Ramos (cell line): ENCODE results near the gene CSTF2T.

Experiments
- in situ Hi-C: fragments of 300-500 bp; cut with MboI; formaldehyde crosslinking; loops from one replicate; pipeline ENCODE4 v1.14.3; 2022; ENCODE audit warnings: low sequenced_read_pairs; ENCODE audit not compliant: unreplicated experiment

The CSTF2T gene

DNA sequence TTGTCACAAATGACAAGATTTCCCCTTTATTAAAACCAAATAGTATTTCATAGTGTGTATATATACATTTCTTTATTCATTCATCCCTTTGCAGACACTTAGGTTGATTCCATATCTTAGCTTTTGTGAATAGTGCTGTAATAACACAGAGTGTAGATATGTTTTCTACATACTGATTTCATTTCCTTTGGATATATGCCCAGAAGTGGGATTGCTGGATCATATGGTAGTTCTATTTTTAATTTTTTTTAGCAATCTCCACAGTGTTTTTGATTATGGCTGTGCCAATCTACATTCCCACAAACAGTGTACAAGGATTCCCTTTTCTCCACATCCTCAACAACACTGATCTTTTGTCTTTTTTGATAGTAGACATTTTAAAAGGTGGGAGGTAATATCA is 46.4 kb downstream of the CSTF2T start:
- in situ Hi-C loops, result no loop called here

DNA sequence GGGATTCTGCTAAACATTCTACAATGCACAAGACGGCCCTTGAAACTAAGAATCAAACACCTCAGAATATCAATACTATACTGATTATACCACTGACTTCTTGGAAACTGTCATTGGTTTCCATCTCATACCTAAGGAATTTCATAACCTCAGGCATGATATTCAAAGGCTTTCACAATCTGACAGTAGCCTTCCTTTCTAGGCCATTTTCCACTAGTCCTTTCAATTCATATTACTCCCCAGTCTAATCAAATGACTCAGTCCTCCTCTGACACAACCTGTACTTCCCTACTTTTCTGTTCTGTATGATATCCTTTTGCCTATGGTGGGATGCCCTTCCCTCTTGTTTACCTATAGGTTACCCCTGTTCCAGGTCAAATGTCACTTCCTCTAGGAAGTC is 48.3 kb downstream of the CSTF2T start:
- in situ Hi-C loops, result no loop called here

DNA sequence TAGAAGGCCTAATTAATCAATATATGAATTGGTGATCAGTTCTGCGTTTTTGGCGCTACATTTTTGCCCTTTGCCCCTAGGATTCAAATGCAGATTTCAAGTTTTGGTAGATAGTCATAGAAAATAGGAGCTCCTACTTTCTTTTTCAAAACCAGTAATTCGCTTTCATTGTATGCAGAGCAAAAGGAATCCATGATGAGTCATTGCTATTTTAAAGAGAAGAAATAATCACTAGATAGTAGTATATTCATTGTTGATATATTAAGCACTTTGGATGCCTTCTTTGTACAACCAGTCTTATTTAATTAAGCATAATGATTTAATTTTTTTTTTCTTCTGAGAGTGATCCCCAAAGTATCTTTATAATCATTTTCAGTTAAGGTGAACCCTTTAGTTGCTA is 50.3 kb downstream of the CSTF2T start:
- in situ Hi-C loops, result no loop called here
